ENCODE results near the gene CBFB.

The CBFB gene

GRCh38 chr16:67013823-67014633 is 14.9 kb upstream of the CBFB start:
- peak overlapping the region; percentile 64 to 83 (median 69) for H3K9ac ChIP-seq
- H3K4me1 ChIP-seq: peaks cover 18 to 56% (median 45%) of the 10 kb centered on the region in 10 experiments; a peak in 19 of 20 replicates
- no peak for TF ChIP-seq Cebpa-rat (IDR thresholded peaks at IDR 0.05)
- peaks cover 0 to 7% (median 0%) of the 10 kb centered on the region in 11 experiments; a peak in 1 of 22 replicates for H4K20me1 ChIP-seq
- H3K27me3 ChIP-seq: peaks cover 0 to 18% (median 0%) of the 10 kb centered on the region in 11 experiments; a peak in 6 of 22 replicates
- H3K4me3 ChIP-seq: peak overlapping the region; percentile 53 to 71 (median 60)
- H3K4me2 ChIP-seq: peak overlapping the region; percentile 87 to 100 (median 96)
- peak overlapping the region in 10 of 11 experiments; percentile 16 to 79 (median 62); a peak in 18 of 22 replicates for H3K27ac ChIP-seq
- H3K36me3 ChIP-seq: no peaks in the 10 kb centered on the region
- H3K9me3 ChIP-seq (replicated peaks in 1 of 11): no peaks in the 10 kb centered on the region

GRCh38 chr16:67014634-67015312 is 14.2 kb upstream of the CBFB start:
- no peaks in the 10 kb centered on the region for H3K9me3 ChIP-seq (replicated peaks in 1 of 11)
- H4K20me1 ChIP-seq: peaks cover 0 to 7% (median 0%) of the 10 kb centered on the region in 11 experiments; a peak in 1 of 22 replicates
- no peaks in the 10 kb centered on the region for H3K36me3 ChIP-seq
- no peak for TF ChIP-seq Cebpa-rat (IDR thresholded peaks at IDR 0.05)
- peaks cover 18 to 56% (median 45%) of the 10 kb centered on the region in 10 experiments; a peak in 19 of 20 replicates for H3K4me1 ChIP-seq
- H3K27ac ChIP-seq: peak overlapping the region in 9 of 11 experiments; percentile 53 to 79 (median 63); a peak in 16 of 22 replicates
- H3K9ac ChIP-seq: peak overlapping the region in 10 of 11 experiments; percentile 64 to 83 (median 71); a peak in 17 of 22 replicates
- peak overlapping the region; percentile 87 to 100 (median 96) for H3K4me2 ChIP-seq
- H3K27me3 ChIP-seq: peaks cover 0 to 18% (median 0%) of the 10 kb centered on the region in 11 experiments; a peak in 6 of 22 replicates
- H3K4me3 ChIP-seq: peak overlapping the region; percentile 53 to 71 (median 60); a peak in 18 of 20 replicates

GRCh38 chr16:67015313-67015731 is 13.6 kb upstream of the CBFB start:
- Histone ChIP-seq H3K27ac (no peak overlapping the region), H3K9ac (peak overlapping the region in 3 of 11 experiments; percentile 80 to 83 (median 81); a peak in 2 of 22 replicates), H3K4me2 (peak overlapping the region in 9 of 11 experiments; percentile 87 to 100 (median 96); a peak in 18 of 22 replicates), H3K9me3 (replicated peaks in 1 of 11) (no peaks in the 10 kb centered on the region), H4K20me1 (peaks cover 0 to 7% (median 0%) of the 10 kb centered on the region in 11 experiments; a peak in 1 of 22 replicates), H3K27me3 (peaks cover 0 to 18% (median 0%) of the 10 kb centered on the region in 11 experiments; a peak in 6 of 22 replicates), H3K36me3 (no peaks in the 10 kb centered on the region), H3K4me3 (no peak overlapping the region), H3K4me1 (peaks cover 18 to 55% (median 41%) of the 10 kb centered on the region in 10 experiments; a peak in 19 of 20 replicates)
- no peak for TF ChIP-seq Cebpa-rat (IDR thresholded peaks at IDR 0.05)

- TF ChIP-seq Cebpa-rat (IDR thresholded peaks at IDR 0.05): no peak
- H3K36me3 ChIP-seq: no peaks in the 10 kb centered on the region
- 0 out of 22 replicates have a peak overlapping the region, but pooled peaks of 1 of the 11 experiments have one; percentile 2 for H3K9ac ChIP-seq
- peaks cover 0 to 7% (median 0%) of the 10 kb centered on the region in 11 experiments; a peak in 1 of 22 replicates for H4K20me1 ChIP-seq
- no peak overlapping the region for H3K4me3 ChIP-seq
- no peak overlapping the region for H3K27ac ChIP-seq
- peaks cover 18 to 57% (median 39%) of the 10 kb centered on the region in 10 experiments; a peak in 19 of 20 replicates for H3K4me1 ChIP-seq
- H3K9me3 ChIP-seq (replicated peaks in 1 of 11): no peaks in the 10 kb centered on the region
- H3K27me3 ChIP-seq: peaks cover 0 to 18% (median 0%) of the 10 kb centered on the region in 11 experiments; a peak in 6 of 22 replicates
- H3K4me2 ChIP-seq: peak overlapping the region in 5 of 11 experiments; percentile 26 to 87 (median 44); a peak in 8 of 22 replicates
These were observed 12.8 kb upstream of the CBFB start for GRCh38 chr16:67016143-67016542.

- Histone ChIP-seq H3K4me3 (no peak overlapping the region), H3K27me3 (peaks cover 0 to 18% (median 0%) of the 10 kb centered on the region in 11 experiments; a peak in 6 of 22 replicates), H3K36me3 (no peaks in the 10 kb centered on the region), H3K4me2 (peak overlapping the region in 5 of 11 experiments; percentile 26 to 87 (median 44); a peak in 5 of 22 replicates), H4K20me1 (peaks cover 0 to 7% (median 0%) of the 10 kb centered on the region in 11 experiments; a peak in 1 of 22 replicates), H3K27ac (peak overlapping the region in 1 of 11 experiments; percentile 11; a peak in 1 of 22 replicates), H3K9me3 (replicated peaks in 1 of 11) (no peaks in the 10 kb centered on the region), H3K9ac (peak overlapping the region in 2 of 11 experiments; percentile 2 to 19; a peak in 1 of 22 replicates), H3K4me1 (peaks cover 18 to 61% (median 44%) of the 10 kb centered on the region in 10 experiments; a peak in 19 of 20 replicates)
- TF ChIP-seq Cebpa-rat (IDR thresholded peaks at IDR 0.05): no peak
These were observed 12.1 kb upstream of the CBFB start for GRCh38 chr16:67016681-67017420.

- Histone ChIP-seq H4K20me1 (peaks cover 0 to 7% (median 0%) of the 10 kb centered on the region in 11 experiments; a peak in 1 of 22 replicates), H3K27ac (peak overlapping the region in 1 of 11 experiments; percentile 11; a peak in 1 of 22 replicates), H3K27me3 (peaks cover 0 to 18% (median 0%) of the 10 kb centered on the region in 11 experiments; a peak in 6 of 22 replicates), H3K9me3 (replicated peaks in 1 of 11) (no peaks in the 10 kb centered on the region), H3K4me3 (no peak overlapping the region), H3K4me1 (peaks cover 18 to 61% (median 44%) of the 10 kb centered on the region in 10 experiments; a peak in 19 of 20 replicates), H3K36me3 (no peaks in the 10 kb centered on the region), H3K9ac (peak overlapping the region in 1 of 11 experiments; percentile 19; a peak in 1 of 22 replicates), H3K4me2 (no peak overlapping the region)
- no peak for TF ChIP-seq Cebpa-rat (IDR thresholded peaks at IDR 0.05)
These were observed 11.6 kb upstream of the CBFB start for GRCh38 chr16:67017421-67017750.

- H3K36me3 ChIP-seq: no peaks in the 10 kb centered on the region
- H3K27ac ChIP-seq: no peak overlapping the region
- peaks cover 0 to 7% (median 0%) of the 10 kb centered on the region in 11 experiments; a peak in 1 of 22 replicates for H4K20me1 ChIP-seq
- peaks cover 18 to 62% (median 41%) of the 10 kb centered on the region in 10 experiments; a peak in 19 of 20 replicates for H3K4me1 ChIP-seq
- H3K4me2 ChIP-seq: no peak overlapping the region
- H3K27me3 ChIP-seq: peaks cover 0 to 18% (median 0%) of the 10 kb centered on the region in 11 experiments; a peak in 6 of 22 replicates
- no peak overlapping the region for H3K4me3 ChIP-seq
- TF ChIP-seq Cebpa-rat (IDR thresholded peaks at IDR 0.05): no peak
- H3K9me3 ChIP-seq (replicated peaks in 1 of 11): no peaks in the 10 kb centered on the region
- H3K9ac ChIP-seq: no peak overlapping the region
These were observed 11.0 kb upstream of the CBFB start for GRCh38 chr16:67017810-67018488.

Measured in BLaER1 treated with 17β-estradiol and CSF1 and Interleukin-3, amounts not matched to agents 10 nM and 100 nM (cell line).